AG04449 (cell line): Measurements from ENCODE around the gene NTMT1.

ENCODE experiments used
- CTCF ChIA-PET: fragments of 350-600 bp; formaldehyde crosslinking; extraction: SDS; loops from one replicate; lab custom pipeline; 2021; ENCODE audit warnings: antibody characterized with exemption; lab: Yijun Ruan, JAX
- POLR2A ChIA-PET: fragments of 400-600, 350-600 bp; formaldehyde crosslinking; extraction: SDS; loops from one replicate; lab custom pipeline; 2020; ENCODE audit warnings: antibody characterized with exemption, inconsistent platforms; lab: Yijun Ruan, JAX
- DNase-seq: peaks from one replicate; pipeline ENCODE4 v3.0.0-alpha.2; 2010; ENCODE audit warnings: low read depth, low spot score
- H3K4me3 ChIP-seq: 2 replicates; pipeline ENCODE4 v1.5.1; 2011; ENCODE audit warnings: low read depth, mild to moderate bottlenecking, control low read depth, low read length
- TF ChIP-seq, protein P1 (sequence below): IDR thresholded peaks from one replicate; pipeline ENCODE4 v1.5.1; 2011; ENCODE audit warnings: mild to moderate bottlenecking, moderate library complexity, low read length, control low read depth, inconsistent platforms; ENCODE audit not compliant: insufficient read depth; ENCODE audit errors: missing control alignments

Gene NTMT1

DNA sequence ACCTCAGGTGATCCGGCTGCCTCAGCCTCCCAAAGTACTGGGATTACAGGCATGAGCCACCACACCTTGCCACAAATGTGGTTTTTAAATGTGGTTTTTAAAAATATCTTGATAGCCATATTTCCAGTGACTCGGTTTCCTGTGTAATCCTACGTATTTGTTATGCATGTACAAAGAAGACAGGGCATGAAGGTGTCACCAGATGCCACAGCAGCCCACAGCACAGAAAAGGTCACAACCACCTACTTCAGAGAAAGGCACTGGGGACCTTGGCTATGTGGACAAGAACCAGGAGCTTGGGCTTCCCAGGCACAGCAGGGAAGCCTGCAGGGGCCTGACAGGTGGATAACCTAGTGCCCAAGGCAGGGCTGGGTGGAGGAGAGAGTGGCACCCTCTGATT is 43.1 kb upstream of the NTMT1 start:
- H3K4me3 ChIP-seq = no peak overlapping the region
- POLR2A ChIA-PET = interaction anchor here (0.6 kb wide), 1 partner anchor 409 kb away, joined by 3 read pairs; no protein-coding TSS in a partner anchor
- TF ChIP-seq, protein P1, sequence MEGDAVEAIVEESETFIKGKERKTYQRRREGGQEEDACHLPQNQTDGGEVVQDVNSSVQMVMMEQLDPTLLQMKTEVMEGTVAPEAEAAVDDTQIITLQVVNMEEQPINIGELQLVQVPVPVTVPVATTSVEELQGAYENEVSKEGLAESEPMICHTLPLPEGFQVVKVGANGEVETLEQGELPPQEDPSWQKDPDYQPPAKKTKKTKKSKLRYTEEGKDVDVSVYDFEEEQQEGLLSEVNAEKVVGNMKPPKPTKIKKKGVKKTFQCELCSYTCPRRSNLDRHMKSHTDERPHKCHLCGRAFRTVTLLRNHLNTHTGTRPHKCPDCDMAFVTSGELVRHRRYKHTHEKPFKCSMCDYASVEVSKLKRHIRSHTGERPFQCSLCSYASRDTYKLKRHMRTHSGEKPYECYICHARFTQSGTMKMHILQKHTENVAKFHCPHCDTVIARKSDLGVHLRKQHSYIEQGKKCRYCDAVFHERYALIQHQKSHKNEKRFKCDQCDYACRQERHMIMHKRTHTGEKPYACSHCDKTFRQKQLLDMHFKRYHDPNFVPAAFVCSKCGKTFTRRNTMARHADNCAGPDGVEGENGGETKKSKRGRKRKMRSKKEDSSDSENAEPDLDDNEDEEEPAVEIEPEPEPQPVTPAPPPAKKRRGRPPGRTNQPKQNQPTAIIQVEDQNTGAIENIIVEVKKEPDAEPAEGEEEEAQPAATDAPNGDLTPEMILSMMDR = no peak
- no peak for DNase-seq
- CTCF ChIA-PET = interaction anchor here (0.7 to 2.3 kb wide), 3 partner anchors 408 to 451 kb away, joined by 3 to 7 read pairs (median 5); no protein-coding TSS in a partner anchor

DNA sequence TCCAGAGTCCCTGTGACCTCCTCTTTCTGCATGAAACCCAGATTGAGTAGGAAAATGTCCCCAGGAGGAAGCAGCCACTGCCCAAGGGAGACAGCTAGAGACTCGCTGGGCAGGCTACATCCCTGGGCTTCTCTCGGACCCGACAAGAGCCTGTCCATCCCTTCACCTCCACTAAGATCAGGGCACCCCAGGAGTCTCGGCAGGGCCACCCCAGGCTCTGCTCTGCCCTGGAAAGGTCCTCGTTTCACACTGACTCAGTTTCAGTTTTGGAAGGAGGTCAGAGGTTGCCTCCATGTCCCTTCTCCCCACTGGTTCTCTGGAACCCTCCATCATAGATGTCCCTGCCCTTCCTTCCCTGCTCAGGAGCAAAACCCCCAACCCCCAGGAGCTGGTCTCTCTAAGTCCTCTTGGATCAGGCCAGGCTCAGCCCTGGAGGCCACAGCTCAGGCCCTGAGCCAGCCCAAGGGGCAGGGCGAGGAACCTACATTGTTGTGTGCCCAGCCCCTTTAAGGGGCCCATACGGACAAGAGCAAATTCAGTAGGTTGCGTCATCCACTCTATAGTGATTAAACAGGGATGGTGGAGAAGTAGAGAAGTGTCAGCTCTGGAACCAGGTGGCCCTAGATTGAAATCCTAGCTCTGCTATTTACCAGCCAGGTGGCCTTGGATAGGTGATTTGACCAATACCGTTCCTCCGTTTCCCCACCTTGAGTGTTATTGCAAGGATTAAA is 42.5 kb upstream of the NTMT1 start:
- ChIA-PET CTCF (interaction anchor here (0.7 to 2.3 kb wide), 3 partner anchors 409 to 452 kb away, joined by 3 to 7 read pairs (median 5); no protein-coding TSS in a partner anchor), POLR2A (interaction anchor here (1.3 kb wide), 1 partner anchor 405 kb away, joined by 3 read pairs; the partner anchor contains the start of gene IER5L)
- TF ChIP-seq, protein P1 = no peak
- no peak for DNase-seq
- H3K4me3 ChIP-seq = no peak overlapping the region

DNA sequence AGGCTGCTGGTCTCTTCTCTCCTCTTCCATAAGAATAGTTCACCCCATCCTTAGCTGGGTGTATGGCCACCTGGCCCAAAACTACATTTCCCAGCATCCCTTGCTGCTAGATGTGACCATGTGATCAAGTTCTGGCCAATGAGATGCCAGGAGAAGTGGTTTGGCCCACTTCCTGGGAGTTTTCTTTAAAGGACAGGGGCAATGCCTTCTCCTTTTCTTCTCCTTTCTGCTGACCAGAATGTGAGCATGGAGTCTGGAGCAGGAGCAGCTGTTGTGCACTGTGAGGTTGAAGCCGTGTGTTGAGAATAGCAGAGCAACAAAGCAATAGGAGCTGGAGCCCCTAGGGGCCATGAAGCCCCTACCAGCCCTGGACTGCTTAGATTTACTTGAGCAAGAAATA is 41.8 kb upstream of the NTMT1 start:
- no peak overlapping the region for H3K4me3 ChIP-seq
- no peak for DNase-seq
- ChIA-PET POLR2A (interaction anchor here (1.3 kb wide), 1 partner anchor 406 kb away, joined by 3 read pairs; the partner anchor contains the start of gene IER5L), CTCF (interaction anchor here (1.1 to 2.3 kb wide), 7 partner anchors 9 to 452 kb away, joined by 3 to 7 read pairs (median 4); no protein-coding TSS in a partner anchor)
- TF ChIP-seq, protein P1 = no peak

DNA sequence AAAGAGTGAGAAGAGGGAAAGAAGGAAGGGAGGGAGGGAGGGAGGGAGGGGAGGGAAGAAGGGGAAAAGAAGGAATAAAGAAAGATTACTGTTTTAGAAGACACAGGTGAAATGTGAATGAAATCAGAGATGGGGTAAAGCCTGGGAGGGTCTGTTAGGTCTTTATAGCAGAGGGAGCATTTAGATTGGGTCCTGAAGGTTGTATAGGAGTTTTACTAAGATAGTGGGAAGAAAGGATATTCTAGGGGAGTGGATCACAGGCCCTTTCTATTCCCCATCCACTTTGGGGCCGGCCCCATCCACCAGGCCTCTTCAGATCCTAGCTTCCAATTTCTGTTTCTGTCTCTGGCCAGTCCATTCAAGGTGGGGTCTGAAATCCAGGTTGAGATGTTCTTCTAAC is 40.6 kb upstream of the NTMT1 start:
- H3K4me3 ChIP-seq = no peak overlapping the region
- POLR2A ChIA-PET = interaction anchor here (0.6 kb wide), 1 partner anchor 13 kb away, joined by 3 read pairs; no protein-coding TSS in a partner anchor
- no peak for DNase-seq
- TF ChIP-seq, protein P1 = no peak
- CTCF ChIA-PET = interaction anchor here (1.1 to 1.6 kb wide), 5 partner anchors 8 to 411 kb away, joined by 3 to 4 read pairs (median 3); no protein-coding TSS in a partner anchor

DNA sequence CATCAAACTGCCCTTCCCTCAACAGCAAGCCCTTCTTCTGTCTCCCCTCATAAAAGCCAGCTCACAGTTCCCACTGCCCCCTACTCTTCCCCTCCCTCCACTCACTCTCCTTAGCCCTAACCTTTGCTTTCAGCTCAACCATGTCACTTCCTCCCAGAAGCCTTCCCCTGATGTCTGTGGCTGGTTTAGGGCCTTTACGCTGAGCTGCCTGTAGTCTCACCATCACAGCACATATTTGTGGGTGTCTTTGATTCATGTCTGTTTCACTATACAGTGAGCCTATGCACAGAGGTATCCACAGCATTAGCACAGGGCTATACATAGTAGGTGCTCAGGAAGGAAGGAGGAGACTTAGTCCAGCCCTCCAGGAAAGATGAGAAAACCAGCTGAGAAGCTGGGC is 39.7 kb upstream of the NTMT1 start:
- TF ChIP-seq, protein P1 = no peak
- H3K4me3 ChIP-seq = no peak overlapping the region
- DNase-seq = no peak
- ChIA-PET CTCF (interaction anchor here (1.4 to 2.5 kb wide), 4 partner anchors 10 to 447 kb away, joined by 4 to 11 read pairs (median 8); no protein-coding TSS in a partner anchor), POLR2A (interaction anchor here (0.8 to 2.0 kb wide), 5 partner anchors 10 to 90 kb away, joined by 3 to 9 read pairs (median 3); no protein-coding TSS in a partner anchor)

DNA sequence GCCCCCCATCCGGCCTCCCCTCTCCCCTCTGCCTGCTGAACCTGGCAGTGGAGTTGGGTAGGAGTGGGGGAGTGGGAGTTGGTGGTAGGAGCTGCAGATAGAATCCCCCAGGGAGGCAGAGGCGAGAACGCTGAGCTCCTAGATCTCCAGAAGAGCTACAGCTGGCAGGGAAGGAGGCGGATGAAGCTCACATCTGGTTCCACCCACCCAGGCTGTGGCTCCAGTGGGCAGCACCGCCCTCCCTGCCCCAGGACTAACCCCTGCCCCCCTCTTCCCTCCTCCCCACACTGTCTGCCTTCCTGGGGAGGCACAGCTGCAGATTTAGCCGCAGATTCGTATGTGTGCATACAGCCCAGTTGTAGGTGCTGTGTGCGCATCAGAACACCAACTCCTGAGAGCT is 39.3 kb upstream of the NTMT1 start:
- no peak for DNase-seq
- CTCF ChIA-PET = interaction anchor here (1.4 to 2.5 kb wide), 4 partner anchors 9 to 448 kb away, joined by 4 to 11 read pairs (median 8); no protein-coding TSS in a partner anchor
- no peak overlapping the region for H3K4me3 ChIP-seq
- TF ChIP-seq, protein P1 = no peak
- POLR2A ChIA-PET = interaction anchor here (0.8 to 2.0 kb wide), 6 partner anchors 10 to 444 kb away, joined by 3 to 9 read pairs (median 3); no protein-coding TSS in a partner anchor
